T-helper 1 cell treated with Interleukin-12 subunit alpha and Interleukin-12 subunit beta and Interleukin-4 antibody, amounts not matched to agents 30 ng/mL and 1 ng/mL, for 36 hours (primary cell): Measurements from ENCODE around the gene NAV2. TPM values are rescaled to one million over a fixed set of nuclear protein-coding genes. Genes with fewer than 3 reads are reported as not detected.

Source experiments
- intact Hi-C: fragments of 100-400 bp; cut with micrococcal nuclease; formaldehyde crosslinking; loops from one replicate; pipeline ENCODE4 v1.15.1; 2024
- total RNA-seq: library from RNA; stranded (reverse); gene quantifications from 2 replicates; pipeline ENCODE4 v1.2.3, GENCODE V29; 2022

The NAV2 gene
- total RNA-seq, 1 donor from 2014 or later = 0.29 TPM

GRCh38 chr11:20047769-20048154 is 335.1 kb downstream of the NAV2 start:
- intact Hi-C loops = no loop called here

- intact Hi-C loops = no loop called here
Observed at GRCh38 chr11:20048246-20048645, 335.6 kb downstream of the NAV2 start.

- intact Hi-C loops = no loop called here
Observed at GRCh38 chr11:20048707-20049106, 336.1 kb downstream of the NAV2 start.

GRCh38 chr11:20049231-20049630 is 336.6 kb downstream of the NAV2 start:
- intact Hi-C loops = no loop called here

- intact Hi-C loops = no loop called here
Observed at GRCh38 chr11:20050048-20050447, 337.4 kb downstream of the NAV2 start.

- intact Hi-C loops = no loop called here
Observed at GRCh38 chr11:20050551-20051333, 338.1 kb downstream of the NAV2 start.

- intact Hi-C loops = no loop called here
Observed at GRCh38 chr11:20051469-20052399, 339.1 kb downstream of the NAV2 start.

GRCh38 chr11:20053572-20053971 is 340.9 kb downstream of the NAV2 start:
- intact Hi-C loops = no loop called here

GRCh38 chr11:20054584-20054983 is 341.9 kb downstream of the NAV2 start:
- intact Hi-C loops = no loop called here

GRCh38 chr11:20055312-20055711 is 342.7 kb downstream of the NAV2 start:
- intact Hi-C loops = no loop called here

GRCh38 chr11:20056109-20056949 is 343.7 kb downstream of the NAV2 start:
- intact Hi-C loops = no loop called here

GRCh38 chr11:20056950-20057943 is 344.6 kb downstream of the NAV2 start:
- intact Hi-C loops = no loop called here

- intact Hi-C loops = no loop called here
Observed at GRCh38 chr11:20058749-20059458, 346.3 kb downstream of the NAV2 start.

GRCh38 chr11:20059587-20060021 is 347.0 kb downstream of the NAV2 start:
- intact Hi-C loops = no loop called here

- intact Hi-C loops = no loop called here
Observed at GRCh38 chr11:20060181-20060580, 347.5 kb downstream of the NAV2 start.

GRCh38 chr11:20060647-20061205 is 348.1 kb downstream of the NAV2 start:
- intact Hi-C loops = no loop called here

GRCh38 chr11:20061776-20062175 is 349.1 kb downstream of the NAV2 start:
- intact Hi-C loops = no loop called here

GRCh38 chr11:20064961-20065405 is 352.3 kb downstream of the NAV2 start:
- intact Hi-C loops = no loop called here

- intact Hi-C loops = no loop called here
Observed at GRCh38 chr11:20065406-20065805, 352.8 kb downstream of the NAV2 start.
